AG08395 (cell line): ENCODE measurements around the gene CLCA2.
A peak's percentile ranks its signal among the peaks of the same experiment; 100 is the strongest.

Experiments
- DNase-seq: peaks from one replicate; pipeline ENCODE4 v3.0.0; 2012; ENCODE audit warnings: mixed read lengths, low spot score

The CLCA2 gene

DNA sequence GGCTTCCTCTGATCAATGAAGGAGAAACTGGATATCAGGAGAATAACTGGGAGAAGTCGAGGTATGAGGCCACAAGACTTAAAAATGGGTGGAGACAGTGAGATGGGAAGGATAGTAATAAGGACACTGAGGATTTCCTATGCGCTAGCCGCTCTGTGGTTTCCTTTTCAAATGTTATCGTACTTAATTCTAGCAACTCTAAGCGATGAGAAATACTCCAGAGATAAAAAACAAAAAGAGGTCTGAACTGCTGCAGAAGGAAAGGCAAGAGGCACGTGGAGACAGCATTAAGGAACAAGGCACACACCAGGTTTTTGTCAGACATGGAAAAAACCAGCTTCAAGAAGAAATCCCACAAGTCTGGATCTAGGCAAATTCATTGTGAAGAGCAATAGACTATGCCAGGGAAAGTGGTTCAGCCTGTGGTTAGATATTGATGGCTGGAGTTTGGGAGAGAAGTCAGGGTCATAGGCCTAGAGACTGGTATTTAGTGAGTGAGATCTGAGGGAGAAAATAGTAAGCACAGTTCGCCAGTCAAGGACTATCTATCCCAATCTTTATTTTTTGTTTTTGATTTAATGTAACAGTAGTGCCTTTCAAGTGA, 5.3 kb downstream of the CLCA2 start:
- no peak for DNase-seq

DNA sequence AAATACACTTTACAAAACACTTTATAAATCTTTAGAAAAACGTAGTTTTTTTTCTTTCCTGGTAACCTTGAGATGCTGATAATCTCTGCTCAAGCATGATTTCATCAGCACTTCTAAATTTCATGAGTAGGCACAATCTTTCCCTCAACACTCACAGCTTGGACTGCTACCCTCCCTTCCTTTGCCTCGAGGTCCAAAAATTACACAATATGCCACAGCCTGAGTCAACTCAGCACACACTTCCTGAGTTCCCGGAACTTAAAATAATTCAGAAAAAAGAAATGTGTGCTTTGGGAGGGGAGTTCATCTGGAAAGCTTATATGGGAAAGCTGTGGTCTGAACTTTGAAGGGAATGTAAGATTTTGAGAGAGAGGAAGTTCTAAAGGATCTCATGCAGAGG, 5.9 kb downstream of the CLCA2 start:
- DNase-seq: peak; percentile 92

DNA sequence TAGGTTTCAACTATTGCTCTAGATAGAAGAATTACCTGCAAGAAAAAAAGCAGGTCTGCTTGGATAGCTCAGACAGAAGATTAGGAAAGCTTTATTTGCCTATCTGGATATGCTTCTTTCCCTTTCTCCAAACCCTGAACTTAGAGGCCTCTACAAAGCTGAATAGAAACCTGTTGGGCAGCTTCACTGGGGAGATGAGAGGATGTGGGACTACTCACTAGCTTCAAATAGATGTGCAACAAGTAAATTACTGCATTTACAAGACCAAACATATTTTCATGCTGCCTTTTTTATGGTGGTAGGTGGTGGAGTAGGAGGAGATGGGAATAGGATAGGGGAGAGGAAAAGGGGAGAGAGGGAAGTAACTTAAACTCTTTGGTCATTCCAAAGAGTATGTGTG, 6.4 kb downstream of the CLCA2 start:
- no peak for DNase-seq

DNA sequence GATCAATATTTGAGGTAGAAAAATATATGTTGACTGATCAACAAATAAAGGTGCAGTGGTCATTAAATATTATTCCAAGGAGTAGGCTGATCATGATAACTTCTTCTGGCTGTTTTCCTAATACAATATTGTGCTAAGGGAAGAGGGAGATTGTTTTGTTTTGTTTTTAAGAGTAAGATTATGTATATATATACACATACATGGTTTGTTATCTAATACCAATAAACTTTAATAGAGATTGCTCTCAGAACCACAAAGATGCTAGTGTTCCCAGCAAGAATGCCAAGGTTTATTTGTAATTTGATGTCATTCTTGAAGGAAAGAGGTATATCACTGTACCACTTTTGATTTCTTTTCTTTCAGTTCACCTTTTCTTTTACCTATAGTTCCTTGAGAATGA, 10.1 kb downstream of the CLCA2 start:
- no peak for DNase-seq

DNA sequence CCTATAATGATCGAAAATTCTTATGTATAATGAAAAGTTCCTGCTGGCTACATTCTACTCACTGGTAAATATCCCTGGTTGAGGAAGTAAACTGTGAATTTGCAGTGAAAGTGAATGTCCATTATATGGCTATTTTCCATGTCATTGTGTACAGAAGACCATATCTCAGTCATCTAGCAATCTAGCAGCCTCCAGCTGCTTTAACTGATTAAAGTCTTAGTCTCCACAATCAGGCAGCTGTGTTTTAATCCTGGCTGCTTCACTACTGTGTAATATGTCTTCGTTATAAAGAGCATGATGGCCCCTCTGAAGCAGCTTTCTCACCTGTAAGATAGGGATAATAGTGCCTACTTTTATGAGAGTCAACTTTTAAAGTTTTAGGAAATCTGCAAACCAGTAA, 11.4 kb downstream of the CLCA2 start:
- no peak for DNase-seq

DNA sequence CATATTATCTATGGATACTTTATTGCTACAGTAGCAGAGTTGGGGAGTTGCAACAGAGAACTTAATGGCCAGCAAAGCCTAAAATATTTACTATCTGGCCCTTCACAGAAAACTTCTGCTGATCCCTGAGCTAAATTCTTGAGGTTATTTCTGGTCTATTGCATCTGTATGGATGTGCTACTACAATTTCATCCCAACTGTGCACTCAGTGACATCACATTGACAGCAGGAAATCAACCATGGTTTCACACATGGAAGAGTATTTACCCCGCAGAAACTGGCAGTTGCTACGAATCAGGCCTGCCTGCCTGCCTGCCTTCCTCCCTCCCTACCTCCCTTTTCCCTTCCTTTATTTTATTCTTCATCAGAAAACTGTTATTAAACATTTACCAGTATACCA, 12.1 kb downstream of the CLCA2 start:
- DNase-seq: no peak

DNA sequence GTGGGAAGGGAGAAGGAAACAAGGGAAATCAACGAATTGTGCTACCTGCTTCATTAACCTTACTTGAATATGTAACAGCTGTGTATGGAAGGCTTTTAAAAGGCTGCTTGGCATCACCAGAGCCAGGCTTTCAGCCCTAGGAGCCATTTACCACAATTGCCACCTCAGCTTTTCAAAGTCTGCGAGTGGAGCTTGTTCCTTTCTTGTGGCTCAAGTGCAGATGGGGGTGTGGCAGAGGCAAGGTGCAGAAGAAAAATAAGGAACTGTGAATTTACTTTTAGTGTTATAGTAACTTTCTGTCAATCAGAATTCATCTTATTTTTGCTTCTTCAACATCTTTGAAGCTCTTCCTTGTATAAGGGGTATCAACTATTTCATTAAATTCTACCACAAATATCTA, 17.6 kb downstream of the CLCA2 start:
- no peak for DNase-seq

DNA sequence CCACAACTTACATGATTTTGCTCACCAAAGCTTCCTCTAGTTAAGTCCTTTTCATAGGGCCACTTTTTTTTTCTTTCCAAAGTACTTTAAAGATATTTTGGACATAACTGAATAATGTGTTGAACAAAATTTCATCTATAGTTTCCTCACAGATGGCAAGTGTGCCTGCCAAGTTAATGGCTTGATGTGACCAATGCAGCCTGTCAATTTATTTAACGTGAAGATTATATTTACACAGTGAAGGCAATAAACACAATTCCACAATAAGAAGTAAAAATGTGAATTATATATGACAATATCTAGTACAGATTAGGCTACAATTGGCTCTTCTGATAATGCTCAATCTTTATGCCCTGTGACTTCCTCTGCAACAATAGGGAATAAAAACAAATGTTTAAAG, 18.0 kb downstream of the CLCA2 start:
- no peak for DNase-seq

DNA sequence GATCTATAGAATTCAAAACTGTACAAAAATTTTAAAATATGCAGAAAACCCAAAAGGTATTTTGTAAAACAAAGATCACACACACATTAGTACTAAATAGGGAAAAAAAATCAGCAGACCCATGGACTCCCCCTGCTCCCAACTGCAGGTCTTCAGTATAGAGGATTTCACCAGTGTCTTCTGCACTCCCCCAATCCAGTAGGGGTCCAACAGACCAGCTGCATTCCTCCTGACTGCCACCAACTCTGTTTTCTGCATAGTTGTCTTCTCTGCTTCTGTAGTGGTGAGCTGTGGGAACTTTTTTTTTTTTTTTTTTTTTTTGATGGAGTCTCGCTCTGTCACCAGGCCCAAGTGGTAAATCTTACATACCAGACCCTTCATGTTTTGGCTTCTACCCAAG, 21.9 kb downstream of the CLCA2 start:
- no peak for DNase-seq

DNA sequence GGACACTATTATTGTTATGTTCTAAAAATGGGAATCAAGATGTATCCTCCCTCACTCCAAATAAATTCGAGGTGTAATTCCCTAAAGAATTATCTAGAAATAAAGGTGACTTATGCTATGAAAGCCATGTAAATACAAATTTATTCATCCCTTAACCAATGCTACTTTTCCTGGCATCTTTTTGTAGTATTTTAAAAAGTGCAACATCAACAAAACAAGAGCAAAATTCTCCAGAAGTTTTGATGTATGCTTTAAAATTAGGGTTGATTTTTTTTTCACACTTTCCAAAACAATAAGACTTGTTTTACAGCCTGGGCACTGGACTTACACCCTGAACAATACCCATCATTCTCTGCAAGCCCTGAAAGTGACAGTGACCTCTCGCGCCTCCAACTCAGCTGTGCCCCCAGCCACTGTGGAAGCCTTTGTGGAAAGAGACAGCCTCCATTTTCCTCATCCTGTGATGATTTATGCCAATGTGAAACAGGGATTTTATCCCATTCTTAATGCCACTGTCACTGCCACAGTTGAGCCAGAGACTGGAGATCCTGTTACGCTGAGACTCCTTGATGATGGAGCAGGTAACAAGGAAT, 23.3 kb downstream of the CLCA2 start:
- DNase-seq: no peak

DNA sequence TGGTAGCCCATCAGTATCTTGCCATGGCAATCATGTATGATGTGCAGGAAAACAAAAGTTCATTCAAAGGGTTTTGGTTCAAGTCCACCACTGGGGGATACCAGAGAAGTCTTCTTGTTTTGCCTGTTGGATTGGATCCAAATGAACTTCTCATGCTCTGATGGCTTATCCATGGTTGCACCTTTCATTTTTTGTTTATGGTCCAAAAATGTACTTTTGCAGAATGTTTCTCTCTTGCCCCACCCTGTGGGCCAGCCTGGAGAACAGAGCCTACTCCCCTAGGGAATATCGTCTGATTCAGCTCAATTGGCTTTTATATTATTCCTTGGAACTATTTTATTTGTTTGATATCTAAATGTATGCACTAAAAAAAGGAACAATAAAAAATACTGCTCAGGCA, 24.7 kb downstream of the CLCA2 start:
- no peak for DNase-seq

DNA sequence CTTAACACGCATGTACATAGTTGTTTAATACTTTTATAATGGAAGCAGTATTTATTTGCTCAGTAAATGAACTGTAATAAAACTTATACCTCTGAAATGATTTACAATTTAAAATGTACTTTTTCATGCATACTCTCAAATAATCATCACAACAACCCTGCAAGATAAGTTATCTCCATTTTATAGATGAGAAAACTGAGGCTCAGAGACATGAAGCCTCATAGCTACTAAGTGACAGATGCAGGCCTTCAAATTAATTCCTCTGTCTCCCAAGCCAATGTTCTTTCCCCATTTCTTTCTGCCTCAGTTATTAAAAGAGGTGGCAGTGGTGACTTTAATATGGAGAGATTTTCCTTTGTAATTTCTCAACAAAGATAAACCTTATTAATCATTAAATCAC, 25.1 kb downstream of the CLCA2 start:
- no peak for DNase-seq

DNA sequence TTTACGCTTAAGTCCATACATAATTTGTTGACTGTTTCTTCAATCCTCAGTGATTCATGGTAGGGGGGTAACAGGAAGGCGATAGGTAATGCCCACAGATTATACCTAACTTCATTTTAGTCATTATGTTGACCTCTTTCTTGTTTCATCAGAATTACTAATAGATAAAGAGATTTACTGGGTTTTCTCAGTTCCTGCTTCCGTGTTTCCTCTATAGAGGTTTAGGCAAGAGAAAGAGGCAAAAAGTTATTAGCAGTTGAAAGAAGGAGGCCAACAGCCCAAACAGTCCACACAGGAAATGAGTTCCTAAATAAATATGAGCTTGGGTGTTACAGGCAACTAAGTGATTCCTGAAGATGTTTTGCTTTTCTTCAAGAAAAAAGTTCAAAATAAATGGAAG, 26.9 kb downstream of the CLCA2 start:
- no peak for DNase-seq

DNA sequence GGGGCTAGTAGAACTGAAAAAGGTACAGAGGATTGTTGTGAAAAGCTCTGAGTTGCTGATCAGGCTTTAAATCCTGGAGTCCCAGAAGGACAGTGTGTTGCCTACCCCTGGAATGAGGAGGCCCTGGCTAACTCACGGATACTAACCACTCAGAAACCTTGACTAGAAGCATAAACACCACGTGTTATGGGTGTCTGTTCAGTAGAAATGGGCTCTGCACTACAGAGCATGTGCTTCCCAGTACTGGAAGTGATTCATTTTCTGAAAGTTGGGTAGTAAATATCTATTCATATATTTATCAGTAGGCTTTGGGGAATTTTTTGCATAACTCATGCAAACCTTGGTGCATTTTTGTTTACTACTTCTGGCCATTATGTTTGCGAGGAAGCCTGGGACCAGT, 29.7 kb downstream of the CLCA2 start:
- no peak for DNase-seq

DNA sequence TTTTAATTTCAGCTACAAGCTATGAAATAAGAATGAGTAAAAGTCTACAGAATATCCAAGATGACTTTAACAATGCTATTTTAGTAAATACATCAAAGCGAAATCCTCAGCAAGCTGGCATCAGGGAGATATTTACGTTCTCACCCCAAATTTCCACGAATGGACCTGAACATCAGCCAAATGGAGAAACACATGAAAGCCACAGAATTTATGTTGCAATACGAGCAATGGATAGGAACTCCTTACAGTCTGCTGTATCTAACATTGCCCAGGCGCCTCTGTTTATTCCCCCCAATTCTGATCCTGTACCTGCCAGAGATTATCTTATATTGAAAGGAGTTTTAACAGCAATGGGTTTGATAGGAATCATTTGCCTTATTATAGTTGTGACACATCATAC, 31.1 kb downstream of the CLCA2 start:
- DNase-seq: no peak

DNA sequence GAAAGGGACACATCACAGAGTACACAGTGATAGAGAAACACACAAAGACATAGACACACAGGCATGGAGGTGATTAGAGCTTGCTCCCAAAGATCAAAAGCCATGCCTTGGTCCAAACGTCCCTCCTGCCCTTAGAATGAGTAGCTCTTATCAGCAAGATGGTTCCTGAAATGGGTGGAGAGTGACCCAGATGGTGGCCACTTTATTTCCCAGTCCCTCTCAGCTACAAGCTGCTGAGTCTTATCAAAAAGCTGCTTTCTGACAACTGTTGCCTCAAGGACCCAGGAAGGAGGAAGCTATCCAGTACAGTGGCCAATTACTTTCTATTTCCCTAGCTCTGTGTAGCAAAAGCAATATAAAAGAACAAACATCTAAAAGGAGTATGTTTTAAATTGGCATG, 37.0 kb downstream of the CLCA2 start:
- no peak for DNase-seq

DNA sequence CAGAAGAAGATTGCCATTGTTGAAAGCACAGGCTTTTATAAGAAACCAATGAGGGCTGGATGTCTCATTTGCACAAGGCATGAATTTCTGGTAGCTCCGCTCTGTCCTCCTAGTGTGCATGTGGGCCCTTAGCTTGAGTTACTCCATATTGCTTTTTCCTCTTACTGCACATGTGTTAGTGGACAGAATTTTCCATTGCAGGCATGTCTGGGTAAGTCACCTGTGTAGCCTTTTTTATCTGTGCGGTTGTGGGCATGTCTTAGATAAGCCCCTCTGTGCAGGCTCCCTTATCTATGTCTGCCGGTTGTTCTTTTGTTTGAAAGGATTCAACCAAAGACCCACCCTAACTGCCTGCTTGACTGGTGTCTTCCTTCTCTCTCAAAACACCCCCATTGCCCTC, 37.5 kb downstream of the CLCA2 start:
- DNase-seq: no peak

DNA sequence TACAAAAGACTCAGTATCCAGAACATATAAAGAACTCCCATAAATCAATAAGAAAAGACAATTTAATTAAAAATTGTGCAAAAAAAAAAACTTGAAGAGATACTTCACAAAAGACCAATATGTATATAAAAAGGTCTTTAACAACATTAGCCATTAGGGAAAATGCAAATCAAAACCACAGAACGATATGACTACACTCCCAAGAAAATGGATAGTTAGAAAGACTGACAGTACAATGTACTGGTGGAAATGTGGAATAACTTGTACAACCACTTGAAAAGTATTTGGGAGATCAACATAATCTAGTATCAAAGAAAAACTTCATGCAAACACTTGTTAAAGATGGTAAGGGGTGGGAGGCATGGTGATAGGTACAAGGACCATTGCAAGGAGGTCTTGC, 40.8 kb downstream of the CLCA2 start:
- DNase-seq: no peak

DNA sequence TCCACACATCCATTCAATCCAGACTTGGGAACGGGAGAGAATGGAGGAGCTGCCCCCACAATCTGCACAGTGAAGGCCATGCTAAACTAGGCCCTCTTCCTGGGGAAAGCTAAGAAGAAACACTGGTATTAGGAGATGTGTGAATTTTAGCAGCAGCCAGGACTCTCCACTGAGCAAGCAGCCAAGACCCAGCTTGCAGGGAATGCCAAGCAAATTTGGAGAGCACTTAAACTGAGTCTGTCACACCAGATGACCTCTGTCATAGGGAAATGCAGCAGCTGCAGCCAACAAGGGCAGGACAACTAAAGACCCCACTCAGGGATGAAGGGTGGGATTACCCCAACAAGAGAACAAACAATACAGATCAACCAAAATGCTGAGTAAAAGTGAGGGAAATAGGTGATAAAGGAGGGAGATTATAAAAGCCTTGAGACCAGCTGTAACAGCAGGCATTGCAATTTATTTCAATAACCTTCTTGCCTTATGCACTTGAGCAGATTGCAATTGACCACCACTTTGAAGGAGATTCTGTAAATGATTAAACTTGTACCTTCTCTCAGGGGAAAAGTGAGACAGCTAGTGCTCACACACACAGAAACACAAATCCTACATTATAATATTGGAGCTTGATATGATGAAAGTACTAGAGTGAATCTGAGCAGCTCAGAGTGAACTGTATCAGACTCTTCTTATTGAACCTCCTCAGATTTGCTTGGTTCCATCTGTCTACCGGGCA, 42.3 kb downstream of the CLCA2 start:
- DNase-seq: no peak

DNA sequence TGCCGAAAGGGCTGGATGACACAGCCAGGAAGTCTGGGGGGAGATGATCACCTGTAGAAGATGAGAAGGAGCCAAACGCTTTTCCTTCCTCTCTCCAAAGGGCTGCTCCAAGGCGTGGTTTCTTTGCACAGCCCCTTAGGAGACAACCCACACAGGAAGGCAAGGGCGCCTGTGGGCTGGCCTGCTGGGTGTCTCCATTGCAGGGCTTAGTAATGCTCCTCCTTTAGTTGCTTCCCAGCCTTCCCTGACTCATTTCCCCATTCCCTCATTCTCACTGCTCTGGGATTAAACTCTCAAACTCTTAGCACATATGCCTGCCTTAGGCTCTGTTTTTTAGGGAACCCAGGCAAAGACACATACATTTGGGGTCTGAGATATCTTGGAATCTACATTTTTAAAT, 43.0 kb downstream of the CLCA2 start:
- peak; percentile 30 for DNase-seq

DNA sequence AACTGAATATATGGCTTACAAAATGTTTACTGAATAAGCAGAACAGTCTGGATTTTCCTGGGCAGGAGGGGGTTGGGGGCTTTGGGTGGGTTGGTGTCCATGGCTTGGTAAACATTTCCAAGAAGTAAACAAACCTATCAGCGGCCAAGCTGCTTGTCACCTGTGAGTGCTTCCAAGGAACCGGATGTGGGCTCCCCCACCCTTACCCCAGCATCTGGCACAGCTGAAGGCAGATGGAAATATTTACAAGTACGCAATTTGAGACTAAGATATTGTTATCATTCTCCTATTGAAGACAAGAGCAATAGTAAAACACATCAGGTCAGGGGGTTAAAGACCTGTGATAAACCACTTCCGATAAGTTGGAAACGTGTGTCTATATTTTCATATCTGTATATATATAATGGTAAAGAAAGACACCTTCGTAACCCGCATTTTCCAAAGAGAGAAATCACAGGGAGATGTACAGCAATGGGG, 44.6 kb downstream of the CLCA2 start, which contains the start of gene CLCA1:
Gene CLCA1, plus strand, starts transcription at position 427 of the 477 bp plus-strand sequence. Its CDS starts 45 bp downstream, at position 472.
- DNase-seq: no peak

DNA sequence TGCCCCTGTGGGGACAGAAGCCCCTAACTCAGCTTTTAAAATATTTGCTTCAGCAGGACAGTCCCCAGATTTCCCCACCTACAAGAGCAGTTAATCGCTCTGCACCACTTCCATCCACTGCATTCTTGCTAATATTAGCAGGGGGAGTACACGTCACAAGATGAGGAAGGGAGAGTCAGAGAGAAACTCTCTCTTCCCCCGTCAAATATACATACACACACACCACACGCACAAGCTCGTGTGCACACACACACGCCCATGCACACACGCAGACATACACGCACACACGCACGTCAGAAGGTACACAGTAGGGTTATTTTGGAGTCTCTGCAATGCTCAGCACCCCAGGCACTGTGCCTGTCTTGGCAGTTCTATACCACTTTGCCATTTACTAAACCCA, 46.9 kb downstream of the CLCA2 start:
- DNase-seq: no peak

DNA sequence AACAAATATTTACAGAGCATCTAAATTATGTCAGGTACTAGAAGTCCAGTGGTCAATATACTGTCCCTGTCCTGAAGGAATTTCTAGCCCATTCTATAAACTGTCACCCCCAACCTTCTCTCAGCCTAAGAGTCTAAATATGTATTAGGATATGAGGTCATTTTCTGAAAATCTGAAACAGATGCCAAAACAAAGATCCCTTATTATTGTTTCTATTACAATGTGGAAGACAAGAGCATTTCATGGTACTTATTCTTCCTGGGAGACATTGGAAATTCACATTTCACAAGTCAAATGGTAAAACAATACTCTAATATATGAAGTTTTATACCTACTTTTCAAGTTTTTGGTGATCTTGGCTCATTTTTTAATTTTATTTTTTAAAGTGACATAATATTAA, 47.3 kb downstream of the CLCA2 start:
- DNase-seq: peak; percentile 10

DNA sequence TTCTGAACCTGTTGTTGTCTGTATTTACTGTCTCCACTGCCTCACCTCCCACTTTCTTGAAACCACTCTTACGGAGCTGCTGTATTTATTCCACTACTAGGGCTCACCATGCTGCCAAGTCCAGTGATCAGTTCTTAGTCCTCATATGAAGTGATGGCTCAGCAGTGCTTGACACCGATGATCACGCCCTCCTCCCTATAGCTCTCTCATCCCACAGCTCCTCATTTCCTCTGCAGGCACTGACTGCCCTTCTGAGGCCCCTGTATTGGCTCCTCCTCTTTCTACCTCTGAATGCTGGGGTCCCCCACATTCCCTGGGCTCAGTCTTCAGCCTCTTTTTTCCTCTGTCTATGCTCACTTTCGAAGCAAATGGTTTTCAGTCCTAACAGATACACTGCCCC, 48.2 kb downstream of the CLCA2 start:
- no peak for DNase-seq
